Activated CD8-positive, alpha-beta T cell treated with anti-CD3 and anti-CD28 coated beads, Interleukin-2, amount 10 ng/mL, durations not matched to agents 7 days and 5 days (primary cell): ENCODE measurements around the gene LPIN3. TPM values are rescaled to one million over a fixed set of nuclear protein-coding genes. Genes with fewer than 3 reads are reported as not detected.
"Not testable (repeated sequence)": the region's sequence is repeated elsewhere in the genome, so short reads cannot be mapped to it uniquely, and the experiment has no call there.

ENCODE experiments used
- ATAC-seq: fragments of 150-1000 bp; cut with Tn5 transposase; one replicate; pipeline ENCODE4 v1.10.0; 2021; ENCODE audit warnings: moderate library complexity
- CTCF ChIA-PET: fragments of 350-600 bp; sonication (Branson Sonifier 250); formaldehyde crosslinking; loops from one replicate; lab custom pipeline; 2021; ENCODE audit warnings: antibody characterized with exemption; lab: Charles Lee
- POLR2A ChIA-PET: fragments of 350-600 bp; sonication (Branson Sonifier 250); formaldehyde crosslinking; loops from one replicate; lab custom pipeline; 2021; ENCODE audit warnings: antibody characterized with exemption; lab: Charles Lee
- DNase-seq: peaks from one replicate; pipeline ENCODE4 v3.0.0-alpha.2; 2020
- H3K27ac Mint-ChIP-seq: one replicate; pipeline ENCODE4 v1.8.0; 2021; ENCODE audit warnings: mild to moderate bottlenecking, mixed read lengths
- H3K27me3 Mint-ChIP-seq: one replicate; pipeline ENCODE4 v1.8.0; 2021; ENCODE audit warnings: low read depth, mixed read lengths
- H3K36me3 Mint-ChIP-seq: one replicate; pipeline ENCODE4 v1.8.0; 2021; ENCODE audit warnings: low read depth, mixed read lengths
- H3K4me1 Mint-ChIP-seq: one replicate; pipeline ENCODE4 v1.8.0; 2021; ENCODE audit warnings: low read depth, mixed read lengths
- H3K4me3 Mint-ChIP-seq: one replicate; pipeline ENCODE4 v1.8.0; 2021; ENCODE audit warnings: mild to moderate bottlenecking, mixed read lengths
- H3K9me3 Mint-ChIP-seq: one replicate; pipeline ENCODE4 v1.8.0; 2022; ENCODE audit warnings: mixed read lengths; ENCODE audit not compliant: insufficient read depth
- total RNA-seq, 2 experiments: library from RNA; stranded (reverse); gene quantifications; one replicate each; pipeline ENCODE4 v1.2.3, GENCODE V29; 2021

LPIN3 gene
- total RNA-seq, 2 experiments from 2014 or later = 0.74 to 0.91 TPM

GRCh38 chr20:41308726-41309413 is 31.8 kb upstream of the LPIN3 start:
- ChIA-PET CTCF (no interaction called here), POLR2A (no interaction called here)
- H3K4me3 Mint-ChIP-seq = no peak overlapping the region
- H3K36me3 Mint-ChIP-seq = no peaks in the 10 kb centered on the region
- H3K27ac Mint-ChIP-seq = no peak overlapping the region
- ATAC-seq (no peak), DNase-seq (no peak)
- H3K9me3 Mint-ChIP-seq = no peaks in the 10 kb centered on the region
- no peaks in the 10 kb centered on the region for H3K27me3 Mint-ChIP-seq
- peaks cover 13% of the 10 kb centered on the region for H3K4me1 Mint-ChIP-seq

- POLR2A ChIA-PET = no interaction called here
- peaks cover 15% of the 10 kb centered on the region for H3K4me1 Mint-ChIP-seq
- H3K36me3 Mint-ChIP-seq = no peaks in the 10 kb centered on the region
- DNase-seq (no peak), ATAC-seq (no peak)
- CTCF ChIA-PET = no interaction called here
- no peaks in the 10 kb centered on the region for H3K27me3 Mint-ChIP-seq
- no peak overlapping the region for H3K27ac Mint-ChIP-seq
- no peaks in the 10 kb centered on the region for H3K9me3 Mint-ChIP-seq
- H3K4me3 Mint-ChIP-seq = no peak overlapping the region
These were observed 30.8 kb upstream of the LPIN3 start for GRCh38 chr20:41309817-41310216.

- peaks cover 27% of the 10 kb centered on the region for H3K4me1 Mint-ChIP-seq
- H3K27me3 Mint-ChIP-seq, ATAC-seq, DNase-seq, H3K27ac Mint-ChIP-seq, H3K9me3 Mint-ChIP-seq, H3K36me3 Mint-ChIP-seq, H3K4me3 Mint-ChIP-seq, POLR2A ChIA-PET: not testable (repeated sequence)
- CTCF ChIA-PET = interaction anchor here (1.2 to 1.7 kb wide), 3 partner anchors 11 to 177 kb away, joined by 3 to 6 read pairs (median 3); no protein-coding TSS in a partner anchor
These were observed 28.6 kb upstream of the LPIN3 start for GRCh38 chr20:41312009-41312408.

- Mint-ChIP-seq H3K27ac (no peak overlapping the region), H3K36me3 (no peaks in the 10 kb centered on the region), H3K4me3 (no peak overlapping the region), H3K27me3 (peaks cover 3% of the 10 kb centered on the region), H3K4me1 (peaks cover 33% of the 10 kb centered on the region), H3K9me3 (no peaks in the 10 kb centered on the region)
- no peak for DNase-seq
- POLR2A ChIA-PET = no interaction called here
- CTCF ChIA-PET = interaction anchor here (0.9 to 1.6 kb wide), 2 partner anchors 26 to 81 kb away, joined by 3 to 5 read pairs; partner anchors contain the start of gene LPIN3
- ATAC-seq = no peak
These were observed 26.2 kb upstream of the LPIN3 start for GRCh38 chr20:41314386-41314785.

GRCh38 chr20:41316051-41316450 is 24.6 kb upstream of the LPIN3 start:
- H3K4me3 Mint-ChIP-seq = peak overlapping the region; percentile 83
- ATAC-seq (no peak), DNase-seq (no peak)
- H3K4me1 Mint-ChIP-seq = peaks cover 36% of the 10 kb centered on the region
- H3K27ac Mint-ChIP-seq = no peak overlapping the region
- no peaks in the 10 kb centered on the region for H3K9me3 Mint-ChIP-seq
- H3K27me3 Mint-ChIP-seq = peaks cover 4% of the 10 kb centered on the region
- ChIA-PET POLR2A (no interaction called here), CTCF (interaction anchor here (0.6 kb wide), 1 partner anchor 10 kb away, joined by 3 read pairs; no protein-coding TSS in a partner anchor)
- H3K36me3 Mint-ChIP-seq = no peaks in the 10 kb centered on the region

- peaks cover 36% of the 10 kb centered on the region for H3K4me1 Mint-ChIP-seq
- CTCF ChIA-PET = interaction anchor here (0.6 to 1.5 kb wide), 3 partner anchors 11 to 182 kb away, joined by 3 read pairs; partner anchors contain the start of gene LPIN3
- H3K27me3 Mint-ChIP-seq = peaks cover 4% of the 10 kb centered on the region
- DNase-seq (peak; percentile 84), ATAC-seq (peak; percentile 72)
- POLR2A ChIA-PET = interaction anchor here (0.5 kb wide), 1 partner anchor 151 kb away, joined by 3 read pairs; no protein-coding TSS in a partner anchor
- H3K36me3 Mint-ChIP-seq = no peaks in the 10 kb centered on the region
- peak overlapping the region; percentile 83 for H3K4me3 Mint-ChIP-seq
- H3K9me3 Mint-ChIP-seq = no peaks in the 10 kb centered on the region
- peak overlapping the region; percentile 87 for H3K27ac Mint-ChIP-seq
These were observed 23.7 kb upstream of the LPIN3 start for GRCh38 chr20:41316602-41317545.

- peak; percentile 97 for DNase-seq
- POLR2A ChIA-PET = no interaction called here
- CTCF ChIA-PET = interaction anchor here (0.7 to 1.5 kb wide), 2 partner anchors 23 to 183 kb away, joined by 3 read pairs; partner anchors contain the start of gene LPIN3
- Mint-ChIP-seq H3K27me3 (peaks cover 4% of the 10 kb centered on the region), H3K27ac (peak within 1 kb of the TSS; percentile 87), H3K4me1 (peaks cover 36% of the 10 kb centered on the region), H3K4me3 (peak within 1 kb of the TSS; percentile 83), H3K36me3 (no peaks in the 10 kb centered on the region), H3K9me3 (no peaks in the 10 kb centered on the region)
- peak; percentile 99 for ATAC-seq
These were observed 22.9 kb upstream of the LPIN3 start, which contains the start of gene ZHX3 for GRCh38 chr20:41317546-41318270. ZHX3 (minus strand) TSS chr20:41317731; CDS start chr20:41204916, 112,815 bp downstream.

GRCh38 chr20:41318271-41318649 is 22.4 kb upstream of the LPIN3 start:
- no peaks in the 10 kb centered on the region for H3K36me3 Mint-ChIP-seq
- ATAC-seq (no peak), DNase-seq (no peak)
- no peaks in the 10 kb centered on the region for H3K9me3 Mint-ChIP-seq
- POLR2A ChIA-PET = no interaction called here
- H3K4me3 Mint-ChIP-seq = peak overlapping the region; percentile 61
- H3K27me3 Mint-ChIP-seq = peaks cover 4% of the 10 kb centered on the region
- H3K4me1 Mint-ChIP-seq = peaks cover 36% of the 10 kb centered on the region
- CTCF ChIA-PET = interaction anchor here (1.0 to 1.5 kb wide), 3 partner anchors 22 to 183 kb away, joined by 3 to 4 read pairs (median 4); partner anchors contain the start of gene LPIN3
- no peak overlapping the region for H3K27ac Mint-ChIP-seq

GRCh38 chr20:41320441-41320840 is 20.2 kb upstream of the LPIN3 start:
- Mint-ChIP-seq H3K36me3 (no peaks in the 10 kb centered on the region), H3K4me3 (no peak overlapping the region), H3K27ac (no peak overlapping the region), H3K4me1 (peaks cover 30% of the 10 kb centered on the region), H3K9me3 (no peaks in the 10 kb centered on the region), H3K27me3 (peaks cover 6% of the 10 kb centered on the region)
- POLR2A ChIA-PET = no interaction called here
- no peak for DNase-seq
- CTCF ChIA-PET = interaction anchor here (1.3 to 1.5 kb wide), 2 partner anchors 19 to 186 kb away, joined by 3 read pairs; no protein-coding TSS in a partner anchor
- ATAC-seq = no peak

GRCh38 chr20:41320976-41321375 is 19.6 kb upstream of the LPIN3 start:
- ATAC-seq (no peak), DNase-seq (no peak)
- ChIA-PET POLR2A (no interaction called here), CTCF (interaction anchor here (1.0 to 1.5 kb wide), 3 partner anchors 18 to 186 kb away, joined by 3 to 4 read pairs (median 3); no protein-coding TSS in a partner anchor)
- no peak overlapping the region for H3K4me3 Mint-ChIP-seq
- H3K27ac Mint-ChIP-seq = no peak overlapping the region
- H3K36me3 Mint-ChIP-seq = no peaks in the 10 kb centered on the region
- H3K9me3 Mint-ChIP-seq = no peaks in the 10 kb centered on the region
- peaks cover 6% of the 10 kb centered on the region for H3K27me3 Mint-ChIP-seq
- peaks cover 26% of the 10 kb centered on the region for H3K4me1 Mint-ChIP-seq

GRCh38 chr20:41327178-41327577 is 13.4 kb upstream of the LPIN3 start:
- CTCF ChIA-PET = interaction anchor here (0.8 to 1.4 kb wide), 3 partner anchors 12 to 370 kb away, joined by 3 to 4 read pairs (median 3); no protein-coding TSS in a partner anchor
- Mint-ChIP-seq H3K4me3 (no peak overlapping the region), H3K4me1 (peaks cover 18% of the 10 kb centered on the region), H3K9me3 (no peaks in the 10 kb centered on the region), H3K27me3 (peaks cover 4% of the 10 kb centered on the region), H3K36me3 (no peaks in the 10 kb centered on the region), H3K27ac (no peak overlapping the region)
- POLR2A ChIA-PET = no interaction called here
- no peak for ATAC-seq
- DNase-seq = no peak
